Activated naive CD8-positive, alpha-beta T cell (primary cell): ENCODE measurements around the gene SPAG9.
"Not testable (repeated sequence)": the region's sequence is repeated elsewhere in the genome, so short reads cannot be mapped to it uniquely, and the experiment has no call there.

ENCODE experiments used
- H3K27ac Mint-ChIP-seq: one replicate; pipeline ENCODE4 v1.8.0; 2021; ENCODE audit warnings: mixed read lengths
- H3K27me3 Mint-ChIP-seq: one replicate; pipeline ENCODE4 v1.8.0; 2021; ENCODE audit warnings: mixed read lengths
- H3K36me3 Mint-ChIP-seq: one replicate; pipeline ENCODE4 v1.8.0; 2021; ENCODE audit warnings: mixed read lengths
- H3K4me1 Mint-ChIP-seq: one replicate; pipeline ENCODE4 v1.8.0; 2021; ENCODE audit warnings: low read depth, mixed read lengths
- H3K4me3 Mint-ChIP-seq: one replicate; pipeline ENCODE4 v1.8.0; 2021; ENCODE audit warnings: mild to moderate bottlenecking, mixed read lengths
- H3K9me3 Mint-ChIP-seq: one replicate; pipeline ENCODE4 v1.8.0; 2021; ENCODE audit warnings: low read depth, mixed read lengths

Gene SPAG9

DNA sequence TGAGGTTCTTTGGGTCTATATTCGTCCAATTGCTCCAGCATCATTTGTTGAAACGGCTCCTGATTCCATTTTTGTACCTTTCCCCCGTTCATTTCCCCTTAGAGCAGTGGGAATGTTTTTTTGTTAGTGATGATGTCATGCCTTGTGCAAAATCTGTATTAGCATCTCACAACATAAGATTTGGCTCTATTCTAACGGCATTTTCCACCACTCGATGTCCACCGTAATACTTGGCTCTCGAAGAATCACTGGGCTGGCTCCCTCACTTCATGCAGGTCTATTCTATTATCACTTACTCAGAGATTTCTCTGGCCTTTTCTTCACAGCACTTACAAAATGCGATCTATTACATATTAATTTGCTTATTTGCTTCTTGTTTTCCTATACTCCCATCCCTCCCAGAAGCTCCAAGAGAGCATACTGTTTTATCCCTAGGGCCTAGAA lies 32.1 kb upstream of the SPAG9 start:
- peaks cover 19% of the 10 kb centered on the region for H3K4me1 Mint-ChIP-seq
- no peak overlapping the region for H3K4me3 Mint-ChIP-seq
- no peaks in the 10 kb centered on the region for H3K27me3 Mint-ChIP-seq
- H3K36me3 Mint-ChIP-seq: peaks cover 5% of the 10 kb centered on the region
- no peak overlapping the region for H3K27ac Mint-ChIP-seq
- no peaks in the 10 kb centered on the region for H3K9me3 Mint-ChIP-seq

DNA sequence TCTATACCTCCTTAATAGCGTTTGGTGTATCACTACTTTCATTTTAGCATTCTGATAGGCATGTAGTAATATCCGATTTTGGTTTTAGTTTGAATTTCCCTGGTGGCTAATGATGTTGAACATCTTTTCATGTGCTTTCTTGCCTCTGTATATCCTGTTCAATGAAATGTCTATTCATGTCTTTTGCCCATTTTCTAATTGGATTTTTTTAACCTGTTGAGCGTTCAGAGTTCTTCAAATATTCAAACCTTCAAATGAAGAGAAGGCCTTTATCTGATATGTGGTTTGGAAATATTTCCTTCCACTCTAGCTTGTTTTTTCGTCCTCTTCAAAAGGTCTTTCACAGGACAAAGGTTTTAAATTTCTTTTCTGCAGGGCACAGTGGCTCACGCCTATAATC lies 30.3 kb upstream of the SPAG9 start:
- Mint-ChIP-seq H3K4me1 (peaks cover 11% of the 10 kb centered on the region), H3K9me3 (no peaks in the 10 kb centered on the region), H3K36me3 (no peaks in the 10 kb centered on the region), H3K4me3 (no peak overlapping the region), H3K27ac (no peak overlapping the region), H3K27me3 (no peaks in the 10 kb centered on the region)

DNA sequence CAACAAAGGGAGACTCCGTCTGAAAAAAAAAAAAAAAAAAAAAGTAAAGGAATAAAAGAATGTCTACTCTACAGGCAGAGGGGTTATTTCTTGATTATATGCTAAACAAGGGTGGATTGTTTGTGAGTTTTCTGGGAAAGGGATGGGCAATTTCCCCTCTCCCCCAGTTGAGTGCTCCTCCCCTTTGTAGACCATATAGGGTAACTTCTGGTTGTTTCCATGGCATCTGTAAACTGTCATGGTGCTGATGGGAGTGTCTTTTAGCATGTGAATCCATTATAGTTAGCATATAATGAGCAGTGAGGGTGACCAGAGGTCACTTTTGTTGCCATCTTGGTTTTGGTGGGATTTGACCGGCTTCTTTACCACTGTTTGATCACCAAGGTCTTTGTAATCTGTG lies 28.5 kb upstream of the SPAG9 start:
- H3K9me3 Mint-ChIP-seq: no peaks in the 10 kb centered on the region
- H3K4me3 Mint-ChIP-seq: no peak overlapping the region
- H3K27ac Mint-ChIP-seq: no peak overlapping the region
- no peaks in the 10 kb centered on the region for H3K27me3 Mint-ChIP-seq
- peaks cover 2% of the 10 kb centered on the region for H3K4me1 Mint-ChIP-seq
- no peaks in the 10 kb centered on the region for H3K36me3 Mint-ChIP-seq

DNA sequence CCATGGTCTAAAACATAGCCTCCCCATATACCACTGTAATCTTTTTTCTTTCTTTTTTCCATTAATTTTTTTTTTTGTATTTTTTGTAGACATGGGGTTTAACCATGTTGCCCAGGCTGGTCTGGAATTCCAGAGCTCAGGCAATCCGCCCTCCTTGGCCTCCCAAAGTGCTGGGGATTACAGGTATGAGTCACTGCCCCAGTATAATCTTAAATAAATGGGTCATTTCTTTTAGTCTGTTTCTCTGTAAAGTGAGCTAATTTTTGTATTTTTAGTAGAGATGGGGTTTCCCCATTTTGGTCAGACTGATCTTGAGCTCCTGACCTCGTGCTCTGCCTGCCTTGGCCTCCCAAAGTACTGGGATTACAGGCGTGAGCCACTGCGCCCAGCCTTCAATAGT lies 27.0 kb upstream of the SPAG9 start:
- Mint-ChIP-seq H3K4me3 (no peak overlapping the region), H3K36me3 (no peaks in the 10 kb centered on the region), H3K27me3 (no peaks in the 10 kb centered on the region), H3K27ac (no peak overlapping the region), H3K4me1 (peaks cover 2% of the 10 kb centered on the region), H3K9me3 (no peaks in the 10 kb centered on the region)

DNA sequence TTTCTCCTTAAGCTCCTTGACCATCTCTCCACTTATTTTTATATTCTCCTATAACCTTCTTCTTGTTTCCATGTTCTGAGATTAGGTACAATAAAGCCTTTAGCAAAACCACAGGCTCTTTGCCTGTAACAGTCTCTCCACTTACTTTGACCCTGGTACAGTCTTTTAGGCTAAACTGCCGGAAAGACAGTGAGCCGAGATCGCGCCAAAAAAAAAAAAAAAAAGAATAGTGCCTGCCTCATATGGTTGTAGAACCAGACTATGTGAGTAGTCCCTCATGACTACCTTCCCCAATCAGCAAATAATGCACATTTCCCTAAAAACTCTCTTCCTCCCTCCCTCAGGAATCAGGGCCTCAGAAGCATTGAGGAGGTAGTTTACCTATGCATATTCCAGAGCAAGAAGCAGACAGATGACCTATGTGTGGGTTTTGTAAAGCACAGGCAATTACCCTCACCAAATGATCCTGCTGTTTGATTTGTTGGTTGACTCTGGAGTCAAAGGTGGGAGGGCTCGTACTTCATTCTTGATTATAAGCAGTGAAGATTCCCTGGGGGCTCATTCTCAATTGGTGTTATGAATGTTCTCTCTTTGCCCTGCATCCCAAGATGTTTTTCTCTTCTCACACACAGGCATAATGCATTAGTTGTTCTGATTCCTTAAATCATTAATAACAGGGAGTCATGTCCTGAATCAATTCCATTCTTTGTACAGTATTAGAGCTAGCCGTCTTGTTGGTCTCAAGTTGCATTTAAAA lies 23.8 kb upstream of the SPAG9 start:
- no peaks in the 10 kb centered on the region for H3K36me3 Mint-ChIP-seq
- H3K27ac Mint-ChIP-seq: no peak overlapping the region
- H3K27me3 Mint-ChIP-seq: no peaks in the 10 kb centered on the region
- H3K4me3 Mint-ChIP-seq: no peak overlapping the region
- H3K9me3 Mint-ChIP-seq: no peaks in the 10 kb centered on the region
- H3K4me1 Mint-ChIP-seq: peaks cover 2% of the 10 kb centered on the region

DNA sequence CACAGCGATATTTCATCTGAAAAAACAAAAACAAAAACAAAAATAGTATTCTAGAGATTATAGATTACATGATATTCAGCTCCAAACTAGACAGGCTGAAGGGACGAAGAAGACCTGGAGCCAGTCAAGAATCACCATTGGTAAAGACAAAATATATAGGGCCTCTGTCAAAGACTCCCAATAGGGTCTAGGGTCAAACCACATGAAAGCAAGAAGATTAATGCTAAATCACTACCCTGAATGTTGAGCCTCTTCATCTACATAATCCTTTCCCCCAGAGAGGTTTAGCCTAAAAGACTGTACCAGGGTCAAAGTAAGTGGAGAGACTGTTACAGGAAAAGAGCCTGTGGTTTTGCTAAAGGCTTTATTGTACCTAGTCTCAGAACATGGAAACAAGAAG lies 21.9 kb upstream of the SPAG9 start:
- H3K36me3 Mint-ChIP-seq: no peaks in the 10 kb centered on the region
- no peak overlapping the region for H3K4me3 Mint-ChIP-seq
- H3K4me1 Mint-ChIP-seq: peaks cover 2% of the 10 kb centered on the region
- no peaks in the 10 kb centered on the region for H3K9me3 Mint-ChIP-seq
- no peak overlapping the region for H3K27ac Mint-ChIP-seq
- no peaks in the 10 kb centered on the region for H3K27me3 Mint-ChIP-seq

DNA sequence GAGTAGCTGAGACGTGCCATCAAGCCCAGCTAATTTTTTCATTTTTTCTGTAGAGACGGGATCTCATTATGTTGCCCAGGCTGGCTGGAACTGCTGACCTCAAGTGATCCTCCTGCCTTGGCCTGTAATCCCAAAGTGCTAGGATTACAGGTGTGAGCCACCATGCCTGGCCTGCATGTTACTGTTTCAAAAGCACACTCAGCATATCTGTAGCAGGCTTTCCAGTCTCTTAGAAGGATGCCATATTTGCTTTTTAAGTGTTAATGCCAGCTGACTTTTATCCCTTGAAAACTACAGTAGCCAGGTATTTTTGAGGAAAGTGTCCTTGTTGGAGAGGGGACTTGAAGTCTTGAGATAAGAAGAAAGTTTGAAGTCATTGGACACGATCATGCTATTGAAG lies 15.3 kb upstream of the SPAG9 start:
- no peaks in the 10 kb centered on the region for H3K9me3 Mint-ChIP-seq
- no peaks in the 10 kb centered on the region for H3K36me3 Mint-ChIP-seq

DNA sequence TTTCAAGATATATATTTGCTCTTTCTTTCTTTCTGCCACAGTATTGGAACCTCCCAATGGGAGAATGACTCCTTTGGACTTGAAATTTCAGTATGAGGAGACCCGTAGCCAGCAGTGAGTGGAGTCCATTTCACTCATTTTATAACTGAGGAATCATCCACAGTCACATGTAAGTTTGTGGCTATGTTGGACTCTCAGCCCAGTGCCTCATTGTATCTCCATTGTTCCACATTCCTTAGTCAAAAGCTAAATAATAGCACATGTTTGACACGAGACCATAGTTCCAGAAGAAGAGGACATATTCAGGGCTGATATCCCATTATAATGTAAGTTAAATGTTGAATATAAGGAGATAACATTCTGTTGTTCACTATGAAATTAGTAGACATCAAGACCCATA lies 12.7 kb upstream of the SPAG9 start:
- Mint-ChIP-seq H3K4me1 (peaks cover 1% of the 10 kb centered on the region), H3K4me3 (no peak overlapping the region), H3K36me3 (no peaks in the 10 kb centered on the region), H3K9me3 (no peaks in the 10 kb centered on the region), H3K27me3 (no peaks in the 10 kb centered on the region), H3K27ac (no peak overlapping the region)

More for the DNA sequence above, 15.3 kb upstream of the SPAG9 start:
- Mint-ChIP-seq H3K4me3 (no peak overlapping the region), H3K27me3 (no peaks in the 10 kb centered on the region), H3K27ac (no peak overlapping the region), H3K4me1 (peaks cover 1% of the 10 kb centered on the region)

DNA sequence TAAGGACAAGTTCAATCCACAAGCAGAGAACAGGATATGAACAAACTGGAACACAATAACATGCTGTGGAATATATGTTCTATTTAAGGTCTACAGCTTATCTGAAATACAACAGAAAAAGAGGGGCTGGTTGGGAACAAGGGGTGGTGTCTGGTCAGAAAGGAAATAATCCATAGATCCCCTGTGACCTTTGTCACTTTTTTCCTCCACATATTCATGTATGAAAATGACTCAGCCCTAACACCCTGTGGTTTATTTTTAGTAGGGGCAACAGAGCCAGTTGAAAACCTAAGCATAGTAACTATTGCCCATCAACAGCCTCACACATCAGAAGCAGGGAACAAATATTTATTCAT lies 12.3 kb upstream of the SPAG9 start:
- Mint-ChIP-seq H3K27me3 (no peaks in the 10 kb centered on the region), H3K4me3 (no peak overlapping the region), H3K9me3 (no peaks in the 10 kb centered on the region), H3K36me3 (no peaks in the 10 kb centered on the region), H3K27ac (no peak overlapping the region), H3K4me1 (peaks cover 1% of the 10 kb centered on the region)

DNA sequence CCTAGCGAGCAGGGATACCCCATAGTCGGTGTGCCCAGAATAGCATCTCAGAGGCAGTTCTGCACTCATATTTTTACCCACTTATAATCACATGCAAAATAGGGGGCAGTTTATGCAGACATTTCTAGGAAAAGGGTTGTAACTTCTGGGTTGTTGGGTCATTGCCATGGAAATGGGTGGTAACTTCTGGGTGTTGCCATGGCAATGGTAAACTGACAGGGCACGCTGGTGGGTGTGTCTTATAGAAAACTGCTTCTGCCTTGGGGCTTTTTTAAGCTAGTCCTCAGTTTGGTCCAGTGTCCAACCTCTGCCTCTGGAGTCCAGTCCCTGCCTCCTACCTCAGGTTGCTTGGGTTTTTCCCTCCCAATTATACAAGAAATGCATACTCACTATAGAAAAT lies 7.4 kb upstream of the SPAG9 start:
- no peaks in the 10 kb centered on the region for H3K4me1 Mint-ChIP-seq
- no peak overlapping the region for H3K27ac Mint-ChIP-seq
- H3K9me3 Mint-ChIP-seq: no peaks in the 10 kb centered on the region
- H3K27me3 Mint-ChIP-seq: no peaks in the 10 kb centered on the region
- no peak overlapping the region for H3K4me3 Mint-ChIP-seq
- H3K36me3 Mint-ChIP-seq: no peaks in the 10 kb centered on the region

DNA sequence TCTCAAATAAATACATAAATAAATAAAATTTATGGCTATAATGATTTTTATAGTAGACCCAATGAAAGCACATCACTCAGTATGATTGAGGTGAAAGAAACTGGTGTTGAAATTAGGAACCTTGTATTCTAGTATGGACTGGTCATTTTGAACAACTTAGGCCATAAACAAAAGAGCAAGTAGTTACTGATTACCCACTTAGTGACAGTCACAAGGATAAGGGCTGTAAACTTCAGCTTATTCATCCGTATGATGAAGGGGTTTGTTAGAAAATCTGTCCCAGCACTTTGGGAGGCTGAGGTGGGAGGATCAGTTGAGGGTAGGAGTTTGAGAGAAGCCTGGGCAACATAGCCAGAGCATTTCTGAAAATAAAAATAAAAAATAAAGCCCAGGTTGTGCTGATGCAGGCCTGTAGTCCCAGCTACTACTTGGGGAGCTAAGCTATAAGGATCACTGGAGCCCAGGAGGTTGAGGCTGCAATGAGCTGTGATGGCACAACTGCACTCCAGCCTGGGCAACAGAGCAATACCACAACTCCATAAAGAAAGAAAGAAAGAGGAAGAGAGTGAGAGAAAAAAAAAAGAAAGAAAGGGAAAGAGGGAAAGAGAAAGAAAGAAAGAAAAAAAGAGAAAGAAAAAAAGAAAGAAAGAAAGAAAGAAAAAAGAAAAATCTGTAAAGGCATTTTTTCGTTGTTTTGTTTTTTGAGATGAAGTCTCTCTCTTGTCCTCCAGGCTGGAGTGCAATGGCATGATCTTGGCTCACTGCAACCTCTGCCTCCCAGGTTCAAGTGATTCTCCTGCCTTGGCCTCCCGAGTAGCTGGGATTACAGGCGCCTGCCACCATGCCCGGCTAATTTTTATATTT lies 4.2 kb upstream of the SPAG9 start:
- Mint-ChIP-seq H3K4me3 (no peak overlapping the region), H3K27me3 (no peaks in the 10 kb centered on the region), H3K27ac (no peak overlapping the region), H3K36me3 (no peaks in the 10 kb centered on the region), H3K9me3 (no peaks in the 10 kb centered on the region), H3K4me1 (peaks cover 20% of the 10 kb centered on the region)

DNA sequence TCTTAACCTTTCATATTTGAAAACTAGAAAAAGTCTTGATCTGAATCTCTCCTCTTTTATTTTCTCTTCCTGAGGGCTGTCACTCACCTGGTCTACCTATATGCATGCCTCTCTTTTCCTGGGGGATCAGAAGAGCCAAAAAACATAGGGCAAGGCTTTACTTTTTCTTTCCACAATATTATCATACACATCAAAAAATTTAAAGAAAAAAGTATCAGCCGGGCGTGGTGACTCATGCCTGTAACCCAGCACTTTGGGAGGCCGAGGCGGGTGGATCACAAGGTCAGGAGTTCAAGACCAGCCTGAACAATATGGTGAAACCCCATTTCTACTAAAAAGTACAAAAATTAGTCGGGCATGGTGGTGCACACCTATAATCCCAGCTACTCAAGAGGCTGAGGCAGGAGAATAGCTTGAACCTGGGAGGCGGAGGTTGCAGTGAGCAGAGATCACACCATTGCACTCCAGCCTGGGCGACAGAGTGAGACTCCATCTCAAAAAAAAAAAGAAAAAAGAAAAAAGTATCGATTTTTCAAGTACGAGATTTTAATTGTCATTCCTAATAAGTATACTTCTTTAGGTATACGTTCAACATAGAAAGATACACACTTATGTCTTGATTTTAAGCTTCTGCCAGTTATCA lies 1.9 kb upstream of the SPAG9 start:
- not testable (repeated sequence) for H3K27me3 Mint-ChIP-seq, H3K9me3 Mint-ChIP-seq, H3K36me3 Mint-ChIP-seq
- Mint-ChIP-seq H3K27ac (peak overlapping the region; percentile 99), H3K4me3 (peak overlapping the region; percentile 93), H3K4me1 (peaks cover 40% of the 10 kb centered on the region)

DNA sequence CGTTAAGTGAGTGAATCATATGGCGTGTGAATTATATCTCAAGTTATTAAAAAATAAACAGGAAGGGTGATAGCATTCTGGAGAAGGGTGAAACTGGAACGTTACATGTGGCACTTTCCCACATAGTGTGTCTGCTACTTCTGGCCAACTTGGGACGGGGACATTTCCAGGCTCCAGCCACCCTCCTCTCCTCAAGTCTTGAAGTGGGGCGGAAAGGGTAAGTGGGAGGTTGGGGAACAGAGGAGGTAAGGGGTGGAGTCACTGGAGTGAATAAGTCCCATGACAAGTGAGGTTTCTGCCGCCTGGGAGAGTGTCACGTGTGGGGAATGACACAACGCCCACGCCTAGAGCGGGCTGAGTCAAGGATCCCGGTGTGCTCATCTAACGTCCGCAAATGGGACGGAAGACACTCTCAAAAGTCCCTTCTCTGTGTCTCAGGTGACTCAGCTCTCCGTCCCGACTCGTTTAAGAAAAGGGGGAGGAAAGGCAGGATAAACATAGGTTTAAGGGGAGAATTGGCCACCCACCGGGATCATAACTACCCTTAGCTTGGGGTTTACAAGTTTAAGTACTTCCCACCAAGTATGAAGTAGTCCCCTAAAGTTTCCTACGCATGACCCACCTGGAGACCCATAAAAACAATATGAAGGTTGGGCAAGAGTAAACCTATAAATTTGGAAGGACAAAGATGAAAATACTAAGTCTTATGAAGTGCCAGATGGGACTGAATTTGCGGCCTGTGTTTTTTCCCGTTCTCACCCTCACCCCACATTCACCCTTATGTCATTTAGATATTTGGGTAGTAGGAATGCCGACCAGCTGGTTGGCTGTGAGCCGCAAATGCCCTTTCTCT lies 1.2 kb upstream of the SPAG9 start:
- Mint-ChIP-seq H3K36me3 (no peaks in the 10 kb centered on the region), H3K9me3 (no peaks in the 10 kb centered on the region), H3K27ac (peak overlapping the region; percentile 99), H3K4me1 (peaks cover 48% of the 10 kb centered on the region), H3K27me3 (no peaks in the 10 kb centered on the region), H3K4me3 (peak overlapping the region; percentile 93)

DNA sequence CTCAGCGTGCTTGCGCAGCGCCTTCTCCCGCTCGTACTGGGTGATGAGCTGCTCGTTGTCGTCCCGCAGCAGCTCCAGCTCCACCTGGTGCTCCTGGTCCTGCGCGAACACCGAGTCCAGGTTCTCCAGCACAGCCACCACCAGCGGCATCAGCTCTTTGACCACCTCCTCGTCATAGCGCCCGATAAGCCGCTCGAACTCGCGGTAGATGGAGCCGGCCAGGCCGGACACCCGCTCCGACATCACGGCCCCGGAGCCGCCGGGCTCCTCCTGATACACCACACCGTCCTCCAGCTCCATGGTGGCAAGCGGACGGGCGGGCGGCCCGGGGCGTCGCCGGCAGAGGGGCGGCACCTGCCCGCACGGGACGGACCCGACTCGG lies 320 bp downstream of the SPAG9 start:
- no peaks in the 10 kb centered on the region for H3K9me3 Mint-ChIP-seq

More for the DNA sequence above, 320 bp downstream of the SPAG9 start:
- Mint-ChIP-seq H3K27ac (peak overlapping the region; percentile 87), H3K27me3 (no peaks in the 10 kb centered on the region), H3K4me1 (peaks cover 62% of the 10 kb centered on the region), H3K36me3 (no peaks in the 10 kb centered on the region), H3K4me3 (peak overlapping the region; percentile 98)
